ENCODE results near the gene PCYOX1L. TPM values are rescaled to one million over a fixed set of nuclear protein-coding genes. Genes with fewer than 3 reads are reported as not detected.

The PCYOX1L gene
- polyA plus RNA-seq, 2 donors: 2.7 to 5.7 TPM

- H3K4me1 ChIP-seq (ENCODE audit: control insufficient read depth in 2 of 2, insufficient read depth in 2 of 2, low read length in 1 of 2): peaks cover 6 to 12% of the 10 kb centered on the region in 2 donors
- 93% methylated on average over 9 of the region's 9 CpGs for WGBS, 2 donors
These were observed 6.1 kb downstream of the PCYOX1L start for GRCh38 chr5:149363936-149364335.

DNA sequence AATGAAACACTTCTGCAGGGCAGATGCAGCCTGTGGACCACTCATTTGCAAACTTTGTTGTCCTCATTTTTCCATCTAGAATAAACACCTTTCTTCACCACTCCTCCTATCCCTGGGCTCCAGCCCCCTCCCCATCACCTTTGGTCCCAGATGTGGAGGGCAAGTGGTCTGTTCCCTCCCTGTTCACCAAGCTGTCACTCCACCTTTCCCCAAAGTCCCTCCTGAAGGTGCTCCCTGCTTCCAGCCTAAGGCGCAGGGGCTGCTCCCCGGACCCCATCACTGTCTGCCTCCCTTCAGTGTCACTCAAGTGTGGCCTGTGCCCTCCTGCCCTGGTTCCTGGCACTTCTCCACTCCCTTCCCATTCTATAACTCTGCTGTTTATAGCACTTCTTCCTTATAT lies 6.9 kb downstream of the PCYOX1L start:
- 94 to 97% methylated on average over 2 of the region's 2 CpGs for WGBS, 2 donors
- H3K36me3 ChIP-seq (ENCODE audit: control insufficient read depth in 2 of 2, insufficient read depth in 2 of 2, low read length in 1 of 2): no peaks in the 10 kb centered on the region
- H3K27ac ChIP-seq (ENCODE audit: low read depth in 2 of 2, low read length in 1 of 2): no peak overlapping the region

More at GRCh38 chr5:149363936-149364335, 6.1 kb downstream of the PCYOX1L start:
- Histone ChIP-seq H3K36me3 (ENCODE audit: control insufficient read depth in 2 of 2, insufficient read depth in 2 of 2, low read length in 1 of 2) (no peaks in the 10 kb centered on the region), H3K9me3 (ENCODE audit: control insufficient read depth in 2 of 2, insufficient read depth in 1 of 2, low read depth in 1 of 2, low read length in 1 of 2) (no peaks in the 10 kb centered on the region), H3K27ac (ENCODE audit: low read depth in 2 of 2, low read length in 1 of 2) (no peak overlapping the region), H3K4me3 (ENCODE audit: low read depth in 1 of 2, low read length in 2 of 2) (no peak overlapping the region), H3K27me3 (ENCODE audit: control insufficient read depth in 1 of 2, insufficient read depth in 2 of 2, low read length in 2 of 2) (no peaks in the 10 kb centered on the region)

DNA sequence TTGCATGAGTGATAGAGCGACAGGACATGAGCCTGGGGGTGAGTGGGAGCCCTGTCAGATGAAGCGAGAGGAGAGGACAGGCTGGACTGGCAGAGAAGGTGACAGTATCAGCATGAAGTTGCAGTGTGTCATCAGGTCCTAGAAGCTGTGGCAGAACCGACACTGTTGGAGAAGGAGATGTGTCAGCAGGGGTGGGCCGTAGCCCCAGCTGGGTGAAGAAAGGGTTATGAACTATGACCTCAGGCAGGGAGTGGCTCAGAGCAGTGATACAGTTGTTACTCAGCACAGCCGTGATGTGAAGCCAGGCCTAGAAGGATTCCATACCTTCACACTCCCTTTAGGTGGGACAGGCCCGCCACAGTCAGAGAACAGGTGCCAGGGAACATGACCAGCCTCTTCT lies 7.6 kb downstream of the PCYOX1L start:
- Histone ChIP-seq H3K9me3 (ENCODE audit: control insufficient read depth in 2 of 2, insufficient read depth in 1 of 2, low read depth in 1 of 2, low read length in 1 of 2) (no peaks in the 10 kb centered on the region), H3K36me3 (ENCODE audit: control insufficient read depth in 2 of 2, insufficient read depth in 2 of 2, low read length in 1 of 2) (no peaks in the 10 kb centered on the region), H3K27ac (ENCODE audit: low read depth in 2 of 2, low read length in 1 of 2) (peak overlapping the region in 1 of 2 donors; percentile 11), H3K4me1 (ENCODE audit: control insufficient read depth in 2 of 2, insufficient read depth in 2 of 2, low read length in 1 of 2) (peaks cover 6 to 8% of the 10 kb centered on the region in 2 donors), H3K27me3 (ENCODE audit: control insufficient read depth in 1 of 2, insufficient read depth in 2 of 2, low read length in 2 of 2) (no peaks in the 10 kb centered on the region), H3K4me3 (ENCODE audit: low read depth in 1 of 2, low read length in 2 of 2) (no peak overlapping the region)
- WGBS, 2 donors: 80 to 82% methylated on average over 6 of the region's 6 CpGs

More for the DNA sequence above, 6.9 kb downstream of the PCYOX1L start:
- H3K4me1 ChIP-seq (ENCODE audit: control insufficient read depth in 2 of 2, insufficient read depth in 2 of 2, low read length in 1 of 2): peaks cover 6 to 8% of the 10 kb centered on the region in 2 donors
- H3K4me3 ChIP-seq (ENCODE audit: low read depth in 1 of 2, low read length in 2 of 2): no peak overlapping the region
- H3K27me3 ChIP-seq (ENCODE audit: control insufficient read depth in 1 of 2, insufficient read depth in 2 of 2, low read length in 2 of 2): no peaks in the 10 kb centered on the region
- H3K9me3 ChIP-seq (ENCODE audit: control insufficient read depth in 2 of 2, insufficient read depth in 1 of 2, low read depth in 1 of 2, low read length in 1 of 2): no peaks in the 10 kb centered on the region

GRCh38 chr5:149366169-149366729 lies 8.4 kb downstream of the PCYOX1L start:
- no peaks in the 10 kb centered on the region for H3K27me3 ChIP-seq (ENCODE audit: control insufficient read depth in 1 of 2, insufficient read depth in 2 of 2, low read length in 2 of 2)
- WGBS, 2 donors: 77 to 86% methylated on average over 1 of the region's 1 CpG
- H3K27ac ChIP-seq (ENCODE audit: low read depth in 2 of 2, low read length in 1 of 2): peak overlapping the region; percentile 11 to 16
- no peaks in the 10 kb centered on the region for H3K36me3 ChIP-seq (ENCODE audit: control insufficient read depth in 2 of 2, insufficient read depth in 2 of 2, low read length in 1 of 2)
- H3K4me1 ChIP-seq (ENCODE audit: control insufficient read depth in 2 of 2, insufficient read depth in 2 of 2, low read length in 1 of 2): peaks cover 8 to 9% of the 10 kb centered on the region in 2 donors
- H3K9me3 ChIP-seq (ENCODE audit: control insufficient read depth in 2 of 2, insufficient read depth in 1 of 2, low read depth in 1 of 2, low read length in 1 of 2): no peaks in the 10 kb centered on the region
- no peak overlapping the region for H3K4me3 ChIP-seq (ENCODE audit: low read depth in 1 of 2, low read length in 2 of 2)

GRCh38 chr5:149367249-149367971 lies 9.6 kb downstream of the PCYOX1L start:
- Histone ChIP-seq H3K36me3 (ENCODE audit: control insufficient read depth in 2 of 2, insufficient read depth in 2 of 2, low read length in 1 of 2) (no peaks in the 10 kb centered on the region), H3K27ac (ENCODE audit: low read depth in 2 of 2, low read length in 1 of 2) (peak overlapping the region in 1 of 2 donors; percentile 33), H3K27me3 (ENCODE audit: control insufficient read depth in 1 of 2, insufficient read depth in 2 of 2, low read length in 2 of 2) (no peaks in the 10 kb centered on the region), H3K9me3 (ENCODE audit: control insufficient read depth in 2 of 2, insufficient read depth in 1 of 2, low read depth in 1 of 2, low read length in 1 of 2) (no peaks in the 10 kb centered on the region), H3K4me1 (ENCODE audit: control insufficient read depth in 2 of 2, insufficient read depth in 2 of 2, low read length in 1 of 2) (peaks cover 8 to 9% of the 10 kb centered on the region in 2 donors), H3K4me3 (ENCODE audit: low read depth in 1 of 2, low read length in 2 of 2) (no peak overlapping the region)
- 41 to 42% methylated on average over 14 of the region's 14 CpGs for WGBS, 2 donors

GRCh38 chr5:149367972-149368645 lies 10.3 kb downstream of the PCYOX1L start:
- WGBS, 2 donors: 85 to 88% methylated on average over 22 of the region's 22 CpGs
- H3K27ac ChIP-seq (ENCODE audit: low read depth in 2 of 2, low read length in 1 of 2): no peak overlapping the region
- H3K36me3 ChIP-seq (ENCODE audit: control insufficient read depth in 2 of 2, insufficient read depth in 2 of 2, low read length in 1 of 2): no peaks in the 10 kb centered on the region
- no peak overlapping the region for H3K4me3 ChIP-seq (ENCODE audit: low read depth in 1 of 2, low read length in 2 of 2)
- no peaks in the 10 kb centered on the region for H3K27me3 ChIP-seq (ENCODE audit: control insufficient read depth in 1 of 2, insufficient read depth in 2 of 2, low read length in 2 of 2)
- peaks cover 8 to 9% of the 10 kb centered on the region in 2 donors for H3K4me1 ChIP-seq (ENCODE audit: control insufficient read depth in 2 of 2, insufficient read depth in 2 of 2, low read length in 1 of 2)
- no peaks in the 10 kb centered on the region for H3K9me3 ChIP-seq (ENCODE audit: control insufficient read depth in 2 of 2, insufficient read depth in 1 of 2, low read depth in 1 of 2, low read length in 1 of 2)

DNA sequence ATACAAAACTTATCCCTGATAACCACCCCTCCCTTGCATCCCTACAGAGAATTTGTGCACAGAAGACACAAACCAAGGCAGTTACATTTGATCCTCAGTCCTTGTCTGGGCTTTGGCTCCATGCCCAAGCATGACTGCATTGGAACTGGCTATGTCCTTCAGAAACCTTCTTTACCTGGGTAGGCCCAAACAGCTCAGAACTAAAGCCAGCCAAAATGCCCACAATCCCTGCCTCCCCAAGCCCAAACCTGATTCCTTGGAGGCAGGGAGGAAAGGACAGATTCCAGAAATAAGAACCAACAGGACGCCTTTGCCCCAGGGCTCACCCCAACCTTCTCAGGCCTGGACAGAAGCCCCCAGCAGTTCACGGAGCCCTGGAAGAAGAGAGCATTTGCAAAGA lies 13.0 kb downstream of the PCYOX1L start:
- 57 to 74% methylated on average over 2 of the region's 2 CpGs for WGBS, 2 donors
- Histone ChIP-seq H3K4me1 (ENCODE audit: control insufficient read depth in 2 of 2, insufficient read depth in 2 of 2, low read length in 1 of 2) (peaks cover 6 to 8% of the 10 kb centered on the region in 2 donors), H3K9me3 (ENCODE audit: control insufficient read depth in 2 of 2, insufficient read depth in 1 of 2, low read depth in 1 of 2, low read length in 1 of 2) (no peaks in the 10 kb centered on the region), H3K27ac (ENCODE audit: low read depth in 2 of 2, low read length in 1 of 2) (no peak overlapping the region), H3K4me3 (ENCODE audit: low read depth in 1 of 2, low read length in 2 of 2) (no peak overlapping the region), H3K36me3 (ENCODE audit: control insufficient read depth in 2 of 2, insufficient read depth in 2 of 2, low read length in 1 of 2) (no peaks in the 10 kb centered on the region), H3K27me3 (ENCODE audit: control insufficient read depth in 1 of 2, insufficient read depth in 2 of 2, low read length in 2 of 2) (no peaks in the 10 kb centered on the region)

GRCh38 chr5:149371296-149371962 lies 13.6 kb downstream of the PCYOX1L start:
- Histone ChIP-seq H3K27ac (ENCODE audit: low read depth in 2 of 2, low read length in 1 of 2) (peak overlapping the region in 1 of 2 donors; percentile 42), H3K36me3 (ENCODE audit: control insufficient read depth in 2 of 2, insufficient read depth in 2 of 2, low read length in 1 of 2) (no peaks in the 10 kb centered on the region), H3K4me1 (ENCODE audit: control insufficient read depth in 2 of 2, insufficient read depth in 2 of 2, low read length in 1 of 2) (peaks cover 5 to 8% of the 10 kb centered on the region in 2 donors), H3K4me3 (ENCODE audit: low read depth in 1 of 2, low read length in 2 of 2) (no peak overlapping the region), H3K27me3 (ENCODE audit: control insufficient read depth in 1 of 2, insufficient read depth in 2 of 2, low read length in 2 of 2) (no peaks in the 10 kb centered on the region), H3K9me3 (ENCODE audit: control insufficient read depth in 2 of 2, insufficient read depth in 1 of 2, low read depth in 1 of 2, low read length in 1 of 2) (no peaks in the 10 kb centered on the region)
- WGBS, 2 donors: 35 to 41% methylated on average over 12 of the region's 12 CpGs

DNA sequence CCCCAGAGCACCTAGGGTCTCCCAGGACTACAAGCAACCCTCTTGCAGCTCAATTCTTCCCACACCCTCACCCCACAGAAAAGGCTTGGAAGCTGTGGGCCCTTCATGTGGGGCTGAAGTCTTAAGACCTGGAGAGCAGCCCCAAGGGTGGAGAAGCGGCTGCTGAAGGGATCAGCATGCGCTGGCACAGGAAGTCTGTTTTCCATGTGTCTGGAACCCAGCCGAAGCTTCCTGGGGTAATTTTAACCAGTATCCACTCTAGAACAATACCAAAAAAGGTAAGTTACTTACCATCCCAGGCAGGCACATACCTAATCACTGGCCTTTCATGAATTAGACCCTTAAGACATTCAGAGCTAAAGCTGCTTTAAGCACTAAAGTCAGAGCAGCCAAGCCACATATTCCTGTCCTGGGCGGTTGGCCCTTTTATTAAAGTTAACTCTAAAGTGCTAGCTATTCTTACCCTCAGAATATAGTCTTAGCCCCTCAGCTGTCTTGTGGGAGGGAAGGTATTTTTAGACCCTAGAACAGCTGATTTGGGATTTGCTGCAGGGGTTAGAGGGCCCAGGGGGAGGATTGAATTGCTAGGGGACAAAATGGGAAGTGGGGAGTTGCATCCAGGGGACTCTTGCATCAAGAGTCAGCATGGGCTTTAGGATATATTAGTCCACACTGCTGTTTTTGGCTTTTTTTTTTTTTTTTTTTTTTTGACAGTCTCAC lies 14.4 kb downstream of the PCYOX1L start:
- Histone ChIP-seq H3K27ac (ENCODE audit: low read depth in 2 of 2, low read length in 1 of 2) (peak overlapping the region in 1 of 2 donors; percentile 42), H3K27me3 (ENCODE audit: control insufficient read depth in 1 of 2, insufficient read depth in 2 of 2, low read length in 2 of 2) (no peaks in the 10 kb centered on the region), H3K4me3 (ENCODE audit: low read depth in 1 of 2, low read length in 2 of 2) (no peak overlapping the region), H3K4me1 (ENCODE audit: control insufficient read depth in 2 of 2, insufficient read depth in 2 of 2, low read length in 1 of 2) (peaks cover 5 to 6% of the 10 kb centered on the region in 2 donors), H3K36me3 (ENCODE audit: control insufficient read depth in 2 of 2, insufficient read depth in 2 of 2, low read length in 1 of 2) (no peaks in the 10 kb centered on the region), H3K9me3 (ENCODE audit: control insufficient read depth in 2 of 2, insufficient read depth in 1 of 2, low read depth in 1 of 2, low read length in 1 of 2) (no peaks in the 10 kb centered on the region)
- 74 to 77% methylated on average over 4 of the region's 4 CpGs for WGBS, 2 donors
